T-cell (primary cell): ENCODE results near the gene RAB30. TPM values are rescaled to one million over a fixed set of nuclear protein-coding genes. Genes with fewer than 3 reads are reported as not detected.
A peak's percentile ranks its signal among the peaks of the same experiment; 100 is the strongest.

ENCODE experiments used
- ATAC-seq, 4 experiments: fragments of 200-7000 bp in 3 of 4; fragments of 150-1000 bp in 1 of 4; cut with Tn5 transposase; replicated peaks in 1 of 4; 1 replicate in 3 of 4; 2 replicates in 1 of 4; pipeline ENCODE4 v1.10.0; 2021; ENCODE audit warnings: moderate library complexity in 3 of 4, mild to moderate bottlenecking in 2 of 4, moderate number of reproducible peaks in 1 of 4
- CTCF ChIA-PET, 2 donors: fragments of 300-600 bp; sonication (Branson Sonifier 250); formaldehyde crosslinking; loops; one replicate each; lab custom pipeline; 2022; ENCODE audit warnings: antibody characterized with exemption in 2 of 2; lab: Charles Lee
- POLR2A ChIA-PET, 2 donors: fragments of 300-600 bp; sonication (Branson Sonifier 250); formaldehyde crosslinking; loops; one replicate each; lab custom pipeline; 2022; ENCODE audit warnings: antibody characterized with exemption in 2 of 2; lab: Charles Lee
- DNase-seq, 35 experiments: peaks; one replicate each; pipeline versions ENCODE4 v3.0.0 to v3.0.0-alpha.2; 2013 to 2023
- H3K27ac ChIP-seq: one replicate; pipeline ENCODE4 v1.5.1; 2013; ENCODE audit warnings: low read length
- H3K27me3 ChIP-seq, 2 experiments: replicated peaks in 1 of 2; 1 replicate in 1 of 2; 2 replicates in 1 of 2; pipeline versions ENCODE4 v1.6.1 to v1.7.0; 2013; ENCODE audit warnings: low read length in 1 of 2, mixed read lengths in 1 of 2; ENCODE audit not compliant: control insufficient read depth in 2 of 2, insufficient read depth in 2 of 2; ENCODE audit errors: extremely low read depth in 1 of 2
- H3K36me3 ChIP-seq, 2 donors: 1 replicate in 1 of 2; 2 replicates in 1 of 2; pipeline versions ENCODE4 v1.6.1 to v1.7.0; 2013; ENCODE audit warnings: low read length in 1 of 2; ENCODE audit not compliant: control insufficient read depth in 2 of 2, insufficient read depth in 1 of 2; ENCODE audit errors: extremely low read depth in 1 of 2
- H3K4me1 ChIP-seq, 2 experiments: 1 replicate in 1 of 2; 2 replicates in 1 of 2; pipeline versions ENCODE4 v1.6.1 to v1.7.0; 2013; ENCODE audit warnings: low read length in 2 of 2, mixed read lengths in 1 of 2; ENCODE audit not compliant: insufficient read depth in 2 of 2, control insufficient read depth in 1 of 2; ENCODE audit errors: extremely low read depth in 1 of 2
- H3K4me3 ChIP-seq, 2 donors: 1 replicate in 1 of 2; 2 replicates in 1 of 2; pipeline versions ENCODE4 v1.5.1 to v1.7.0; 2013; ENCODE audit warnings: mild to moderate bottlenecking in 2 of 2, low read length in 1 of 2, moderate library complexity in 1 of 2; ENCODE audit not compliant: control insufficient read depth in 1 of 2; ENCODE audit errors: extremely low read depth in 1 of 2
- H3K9me3 ChIP-seq: 2 replicates; pipeline ENCODE4 v1.7.0; 2013
- H3K27ac Mint-ChIP-seq, 2 donors: one replicate each; pipeline ENCODE4 v1.8.0; 2020 to 2021; ENCODE audit warnings: mild to moderate bottlenecking in 2 of 2, mixed read lengths in 2 of 2
- H3K27me3 Mint-ChIP-seq, 2 donors: one replicate each; pipeline ENCODE4 v1.8.0; 2021 to 2022; ENCODE audit warnings: mixed read lengths in 2 of 2
- H3K36me3 Mint-ChIP-seq: one replicate; pipeline ENCODE4 v1.8.0; 2021; ENCODE audit warnings: mixed read lengths
- H3K4me1 Mint-ChIP-seq, 3 donors: one replicate each; pipeline ENCODE4 v1.8.0; 2020 to 2022; ENCODE audit warnings: mixed read lengths in 3 of 3, mild to moderate bottlenecking in 1 of 3
- H3K4me3 Mint-ChIP-seq, 3 donors: one replicate each; pipeline ENCODE4 v1.8.0; 2020 to 2022; ENCODE audit warnings: mild to moderate bottlenecking in 3 of 3, mixed read lengths in 3 of 3, moderate library complexity in 3 of 3
- H3K9me3 Mint-ChIP-seq, 3 donors: one replicate each; pipeline ENCODE4 v1.8.0; 2020 to 2022; ENCODE audit warnings: mixed read lengths in 3 of 3
- WGBS: methylation state at CpG from one replicate; pipeline ENCODE4 v1.1.5; 2013; ENCODE audit warnings: missing lambda C conversion rate; ENCODE audit not compliant: insufficient coverage; 5-methylcytosine and 5-hydroxymethylcytosine counted together
- total RNA-seq, 35 experiments: library from RNA in 6 of 35; stranded (reverse) in 6 of 35; fragments of 120-200 nt in 1 of 35; gene quantifications; one replicate each; pipeline versions ENCODE4 v1.2.1 to v1.2.4 and lab custom pipeline; 2013 to 2026

Gene RAB30
- total RNA-seq, 5 donors from 2014 or later (not counting 1 experiment from before 2014, with no cell fraction given), result 18.6 to 44.5 (median 20.1) TPM

- Histone ChIP-seq H3K9me3 (no peaks in the 10 kb centered on the region), H3K27ac (no peak overlapping the region), H3K27me3 (no peaks in the 10 kb centered on the region), H3K4me3 (no peak overlapping the region), H3K36me3 (no peaks in the 10 kb centered on the region), H3K4me1 (peaks cover 8 to 10% of the 10 kb centered on the region in 2 experiments)
- ChIA-PET CTCF (interaction anchor here (0.6 to 1.0 kb wide), 3 partner anchors 75 to 95 kb away, joined by 3 to 7 read pairs (median 3); no protein-coding TSS in a partner anchor), POLR2A (interaction anchor here in 1 of 2 donors (1.2 kb wide), 1 partner anchor 106 kb away, joined by 3 read pairs; the partner anchor contains the start of gene DDIAS)
- Mint-ChIP-seq H3K27me3 (no peaks in the 10 kb centered on the region), H3K9me3 (no peaks in the 10 kb centered on the region), H3K4me1 (peaks cover 41% of the 10 kb centered on the region in 3 donors), H3K36me3 (peaks cover 12% of the 10 kb centered on the region), H3K4me3 (peak overlapping the region in 1 of 3 donors; percentile 40), H3K27ac (peak overlapping the region; percentile 41 to 76)
- ATAC-seq (peak in 2 of 4 experiments; percentile 12 to 36), DNase-seq (peak in 1 of 35 experiments; percentile 2)
- WGBS, result 53% methylated on average over 6 of the region's 6 CpGs
Measured at GRCh38 chr11:83007909-83008580, 63.7 kb downstream of the RAB30 start.

DNA sequence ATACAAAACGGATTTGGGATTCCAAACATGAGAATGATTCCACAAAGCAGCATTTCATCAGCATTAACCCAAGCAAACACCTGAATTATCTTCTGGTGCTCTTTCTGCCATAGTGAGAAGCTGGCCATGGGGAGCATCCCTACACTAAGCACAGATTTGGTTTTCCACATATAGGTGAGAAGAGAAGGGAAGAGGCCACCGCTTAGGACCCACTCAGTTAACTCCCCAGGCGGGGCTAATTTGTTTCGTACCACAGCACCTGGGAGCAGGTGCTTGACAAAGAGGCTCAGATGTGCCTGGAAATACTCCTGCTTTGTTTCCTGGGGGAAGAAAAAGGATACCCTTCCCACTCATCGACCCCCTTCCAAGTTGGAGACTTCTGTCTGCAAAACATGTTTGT is 64.2 kb downstream of the RAB30 start:
- DNase-seq (no peak), ATAC-seq (no peak)
- Histone ChIP-seq H3K4me1 (peaks cover 10% of the 10 kb centered on the region in 2 experiments), H3K36me3 (no peaks in the 10 kb centered on the region), H3K27ac (no peak overlapping the region), H3K4me3 (no peak overlapping the region), H3K9me3 (no peaks in the 10 kb centered on the region), H3K27me3 (no peaks in the 10 kb centered on the region)
- Mint-ChIP-seq H3K36me3 (peaks cover 12% of the 10 kb centered on the region), H3K27me3 (no peaks in the 10 kb centered on the region), H3K4me1 (peaks cover 41 to 45% (median 41%) of the 10 kb centered on the region in 3 donors), H3K4me3 (peak overlapping the region in 1 of 3 donors; percentile 40), H3K27ac (peak overlapping the region; percentile 41 to 76), H3K9me3 (no peaks in the 10 kb centered on the region)
- ChIA-PET POLR2A (interaction anchor here in 1 of 2 donors (1.2 kb wide), 1 partner anchor 106 kb away, joined by 3 read pairs; the partner anchor contains the start of gene DDIAS), CTCF (interaction anchor here in 1 of 2 donors (1.0 kb wide), 1 partner anchor 74 kb away, joined by 3 read pairs; no protein-coding TSS in a partner anchor)
- 33% methylated on average over 1 of the region's 5 CpGs for WGBS

DNA sequence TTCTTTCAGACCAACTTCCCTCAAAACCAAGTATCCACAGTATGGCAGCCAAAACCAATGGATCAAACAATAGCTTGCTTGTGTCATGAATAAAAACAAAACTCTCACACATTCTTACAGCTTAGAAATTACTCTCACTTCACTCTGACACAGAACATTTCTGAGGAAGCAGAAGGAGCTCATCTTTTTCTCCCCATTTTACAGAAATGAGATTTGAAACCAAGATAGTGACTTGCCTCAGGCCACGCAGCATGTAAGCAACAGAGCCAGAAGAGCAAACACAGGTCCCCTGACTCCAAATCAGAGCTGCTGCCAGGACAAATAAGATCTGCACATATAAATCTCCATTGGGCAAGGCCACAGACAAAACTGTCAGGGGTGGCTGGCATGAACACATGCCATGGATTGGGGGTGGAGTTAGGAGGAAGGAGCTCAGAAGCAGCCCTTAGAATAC is 64.8 kb downstream of the RAB30 start:
- Mint-ChIP-seq H3K4me3 (no peak overlapping the region), H3K36me3 (peaks cover 12% of the 10 kb centered on the region), H3K27me3 (no peaks in the 10 kb centered on the region), H3K9me3 (no peaks in the 10 kb centered on the region), H3K4me1 (peaks cover 45 to 50% (median 46%) of the 10 kb centered on the region in 3 donors), H3K27ac (peak overlapping the region; percentile 2 to 3)
- ChIA-PET CTCF (no interaction called here), POLR2A (interaction anchor here in 1 of 2 donors (0.6 kb wide), 1 partner anchor 1595 kb away, joined by 3 read pairs; no protein-coding TSS in a partner anchor)
- Histone ChIP-seq H3K27ac (no peak overlapping the region), H3K36me3 (no peaks in the 10 kb centered on the region), H3K4me3 (no peak overlapping the region), H3K9me3 (no peaks in the 10 kb centered on the region), H3K27me3 (no peaks in the 10 kb centered on the region), H3K4me1 (peaks cover 8 to 11% of the 10 kb centered on the region in 2 experiments)
- no peak for ATAC-seq
- 43% methylated on average over 1 of the region's 1 CpG for WGBS
- no peak for DNase-seq

GRCh38 chr11:83004746-83005556 is 66.7 kb downstream of the RAB30 start:
- DNase-seq (no peak), ATAC-seq (no peak)
- Mint-ChIP-seq H3K27ac (no peak overlapping the region), H3K36me3 (peaks cover 11% of the 10 kb centered on the region), H3K4me3 (no peak overlapping the region), H3K9me3 (no peaks in the 10 kb centered on the region), H3K27me3 (no peaks in the 10 kb centered on the region), H3K4me1 (peaks cover 45 to 55% (median 46%) of the 10 kb centered on the region in 3 donors)
- Histone ChIP-seq H3K27ac (no peak overlapping the region), H3K27me3 (no peaks in the 10 kb centered on the region), H3K9me3 (no peaks in the 10 kb centered on the region), H3K4me1 (peaks cover 8 to 14% of the 10 kb centered on the region in 2 experiments), H3K36me3 (no peaks in the 10 kb centered on the region), H3K4me3 (no peak overlapping the region)
- WGBS, result 88% methylated on average over 1 of the region's 2 CpGs
- ChIA-PET POLR2A (interaction anchor here (0.5 to 0.7 kb wide), 5 partner anchors 17 to 189 kb away, joined by 3 to 6 read pairs (median 4); partner anchors contain the start of gene ANKRD42 (in 1 of the 2)), CTCF (interaction anchor here in 1 of 2 donors (0.6 kb wide), 1 partner anchor 79 kb away, joined by 4 read pairs; no protein-coding TSS in a partner anchor)

- Histone ChIP-seq H3K27ac (no peak overlapping the region), H3K27me3 (no peaks in the 10 kb centered on the region), H3K9me3 (no peaks in the 10 kb centered on the region), H3K4me3 (no peak overlapping the region), H3K4me1 (peaks cover 3 to 11% of the 10 kb centered on the region in 2 experiments), H3K36me3 (no peaks in the 10 kb centered on the region)
- 96% methylated on average over 3 of the region's 3 CpGs for WGBS
- peak overlapping the region in 1 of 2 donors; percentile 40 for H3K27ac Mint-ChIP-seq
- ATAC-seq, result no peak
- ChIA-PET POLR2A (interaction anchor here in 1 of 2 donors (0.6 kb wide), 1 partner anchor 70 kb away, joined by 4 read pairs; no protein-coding TSS in a partner anchor), CTCF (interaction anchor here in 1 of 2 donors (0.6 to 0.7 kb wide), 2 partner anchors 17 to 98 kb away, joined by 3 to 4 read pairs; no protein-coding TSS in a partner anchor)
- H3K36me3 Mint-ChIP-seq, result no peaks in the 10 kb centered on the region
- H3K4me3 Mint-ChIP-seq, result peak overlapping the region in 1 of 3 donors; percentile 33
- H3K4me1 Mint-ChIP-seq, result peaks cover 42 to 54% (median 47%) of the 10 kb centered on the region in 3 donors
- no peaks in the 10 kb centered on the region for H3K9me3 Mint-ChIP-seq
- no peaks in the 10 kb centered on the region for H3K27me3 Mint-ChIP-seq
- DNase-seq, result no peak
Measured at GRCh38 chr11:83002522-83002921, 69.2 kb downstream of the RAB30 start.
